Stimulated activated CD4-positive, alpha-beta T cell treated with anti-CD3 and anti-CD28 coated beads, Interleukin-12 subunit alpha, Interleukin-12 subunit beta, amount 100 ng/mL, for 4 hours (primary cell): Measurements from ENCODE around the gene RASD2.
A peak's percentile ranks its signal among the peaks of the same experiment; 100 is the strongest.

ENCODE experiments used
- DNase-seq: peaks from one replicate; pipeline ENCODE4 v3.0.0-alpha.2; 2020

RASD2 gene

DNA sequence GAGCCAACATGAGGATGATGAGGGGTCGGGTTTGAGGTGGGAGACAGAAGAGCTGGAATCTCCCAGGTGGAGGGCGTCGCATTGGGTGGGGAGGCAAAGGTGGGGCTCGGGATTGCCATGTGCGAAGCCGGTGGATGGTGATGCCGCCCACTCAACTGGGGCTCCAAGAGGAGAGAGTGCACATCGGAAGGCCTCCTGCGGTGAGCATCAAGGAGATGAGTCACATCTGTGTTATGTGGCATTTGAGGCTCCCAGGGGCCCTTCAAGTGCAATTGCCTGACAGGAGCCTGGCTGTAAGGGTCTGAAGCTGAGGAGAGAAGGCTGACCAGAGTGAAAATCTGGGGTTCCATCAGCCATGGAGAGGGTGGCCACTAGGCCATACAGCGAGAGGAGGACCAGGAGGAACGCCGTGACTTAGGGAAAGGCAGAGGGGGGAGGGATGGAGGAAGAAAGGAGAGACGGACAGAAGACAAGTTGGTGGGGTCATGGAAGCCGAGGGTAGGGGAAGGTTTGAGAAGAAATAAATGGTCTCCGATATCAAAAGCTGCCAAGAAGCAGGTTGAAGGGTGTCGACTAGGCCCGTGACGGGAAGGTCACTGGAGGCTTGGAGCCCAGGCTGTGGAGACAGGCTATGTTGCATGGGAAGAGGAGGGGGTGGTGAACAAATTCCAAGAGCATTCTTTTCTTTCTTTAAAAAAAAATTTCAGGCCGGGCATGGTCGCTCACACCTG is 21.3 kb downstream of the RASD2 start:
- no peak for DNase-seq

GRCh38 chr22:35563211-35563610 is 22.6 kb downstream of the RASD2 start:
- no peak for DNase-seq

DNA sequence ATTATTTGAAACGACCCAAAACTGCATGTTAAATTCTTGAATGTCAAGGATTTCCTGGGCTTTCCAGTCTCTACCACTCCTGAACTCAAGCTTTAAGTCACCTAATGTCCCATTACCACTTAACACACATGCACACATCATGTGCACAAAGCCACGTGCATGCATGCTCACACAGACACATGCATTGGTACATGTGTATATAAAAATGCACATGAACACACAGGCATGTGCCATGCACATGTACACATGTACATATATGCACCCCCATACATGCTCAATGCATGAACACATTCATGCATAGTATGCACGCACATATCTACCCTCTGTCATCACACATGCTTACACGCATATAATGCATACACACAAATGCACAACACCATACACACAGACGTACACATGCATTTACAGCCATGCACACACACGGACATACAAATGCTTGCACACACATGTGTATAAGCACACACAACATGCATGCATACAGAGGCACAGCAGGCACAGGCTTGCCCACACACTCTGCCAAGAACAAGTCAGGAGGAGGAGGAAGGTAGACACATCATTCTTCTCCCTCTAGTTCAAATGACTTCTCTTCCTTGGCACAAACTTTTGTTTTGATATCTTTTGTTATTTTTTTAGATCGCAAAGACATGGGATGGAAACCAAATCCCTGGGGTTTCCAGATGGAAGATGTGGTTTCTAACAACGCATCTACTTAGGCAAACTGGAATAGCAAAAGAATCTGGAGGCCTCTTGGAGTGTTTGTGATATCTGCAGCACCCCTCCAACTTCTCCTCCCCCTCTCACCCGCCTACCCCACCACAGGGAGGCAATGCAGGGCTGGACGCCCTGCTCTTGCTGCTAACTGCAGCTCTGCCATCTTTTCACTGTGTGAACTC is 24.6 kb downstream of the RASD2 start:
- DNase-seq, result no peak

GRCh38 chr22:35567351-35568141 is 26.9 kb downstream of the RASD2 start:
- no peak for DNase-seq

GRCh38 chr22:35568751-35569739 is 28.4 kb downstream of the RASD2 start:
- DNase-seq, result no peak

GRCh38 chr22:35569916-35570315 is 29.3 kb downstream of the RASD2 start:
- DNase-seq, result no peak

DNA sequence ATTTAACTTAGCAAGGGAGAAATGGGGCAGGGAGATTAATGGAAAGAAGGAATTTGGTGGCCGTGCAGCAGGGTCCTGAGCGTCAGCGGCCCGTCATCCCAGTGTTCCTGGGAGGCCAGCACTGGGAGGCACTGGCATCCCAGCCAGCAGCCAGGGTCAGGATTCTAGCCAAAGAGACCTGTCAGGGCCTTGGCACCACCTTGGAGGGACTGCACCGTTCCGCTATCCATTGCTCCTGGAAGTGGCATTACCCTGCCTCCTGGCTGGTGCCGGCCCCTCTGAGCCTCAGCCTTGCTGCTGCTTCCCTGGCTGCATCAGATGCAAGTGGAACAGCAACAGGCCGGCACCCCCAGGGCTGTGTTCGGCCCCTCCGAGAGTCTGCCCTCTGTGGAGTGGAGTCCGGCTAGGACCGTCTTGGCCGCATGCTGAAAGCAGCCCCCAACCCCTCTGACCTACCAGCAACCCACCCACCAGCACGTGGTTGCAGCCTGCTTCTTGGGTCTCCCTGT is 30.1 kb downstream of the RASD2 start:
- no peak for DNase-seq

- DNase-seq, result no peak
Measured at GRCh38 chr22:35572556-35572955, 31.9 kb downstream of the RASD2 start.

GRCh38 chr22:35575116-35575748 is 34.6 kb downstream of the RASD2 start:
- DNase-seq, result no peak

GRCh38 chr22:35576671-35577070 is 36.0 kb downstream of the RASD2 start:
- no peak for DNase-seq

GRCh38 chr22:35577799-35578659 is 37.4 kb downstream of the RASD2 start:
- no peak for DNase-seq

- no peak for DNase-seq
Measured at GRCh38 chr22:35578836-35579575, 38.4 kb downstream of the RASD2 start.

DNA sequence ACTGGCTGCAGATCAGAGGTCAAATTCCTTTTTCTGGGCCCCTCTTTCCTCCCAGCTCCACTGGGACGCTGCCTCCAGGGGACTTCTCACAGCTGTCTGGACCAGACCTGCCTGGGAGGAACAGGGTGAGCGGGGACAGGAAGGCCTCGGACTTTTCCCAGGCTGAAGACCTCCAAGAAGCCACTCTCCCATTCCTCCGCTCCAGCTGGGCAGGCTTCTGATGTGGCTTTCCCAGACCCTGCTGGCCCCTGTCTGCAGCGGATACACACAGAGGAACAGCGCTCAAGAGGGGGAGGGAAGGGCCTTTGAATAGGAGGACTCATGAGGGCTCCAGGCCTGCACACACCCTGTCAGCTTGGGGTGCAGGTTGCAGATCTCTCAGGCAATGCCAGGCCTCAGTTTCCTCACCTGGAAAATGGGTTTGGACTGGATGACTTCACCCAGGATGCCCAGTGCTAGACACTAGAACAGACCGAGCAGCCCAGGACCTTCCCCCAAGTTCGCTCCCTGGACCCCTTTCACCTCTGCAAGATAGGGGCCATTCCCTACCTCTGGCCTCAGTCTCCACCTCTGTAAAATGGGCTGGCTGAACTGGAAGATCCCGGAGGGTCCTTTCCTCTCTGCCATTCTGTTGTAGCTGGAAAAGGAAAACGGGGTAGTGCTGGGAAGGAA is 39.9 kb downstream of the RASD2 start:
- DNase-seq, result no peak

DNA sequence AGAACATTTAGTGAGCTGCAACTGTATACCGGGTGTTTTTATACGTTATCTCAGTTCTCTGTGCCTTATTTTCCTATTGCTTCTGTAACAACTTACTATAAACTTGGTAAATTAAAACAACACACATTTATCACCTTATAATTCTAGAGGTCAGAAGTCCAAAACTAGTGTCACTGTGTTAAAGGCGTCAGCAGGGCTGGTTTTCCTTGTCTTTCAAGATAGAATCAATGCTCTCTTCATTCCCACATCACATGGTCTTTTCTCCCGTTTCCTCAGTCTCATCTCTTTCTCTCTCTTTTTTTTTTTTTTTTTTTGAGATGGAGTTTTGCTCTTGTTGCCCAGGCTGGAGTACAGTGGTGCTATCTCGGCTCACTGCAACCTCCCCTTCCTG is 40.4 kb downstream of the RASD2 start:
- no peak for DNase-seq

- no peak for DNase-seq
Measured at GRCh38 chr22:35582218-35582860, 41.7 kb downstream of the RASD2 start.

GRCh38 chr22:35582861-35583670 is 42.4 kb downstream of the RASD2 start:
- peak; percentile 39 for DNase-seq

- DNase-seq, result no peak
Measured at GRCh38 chr22:35586771-35587170, 46.1 kb downstream of the RASD2 start.

DNA sequence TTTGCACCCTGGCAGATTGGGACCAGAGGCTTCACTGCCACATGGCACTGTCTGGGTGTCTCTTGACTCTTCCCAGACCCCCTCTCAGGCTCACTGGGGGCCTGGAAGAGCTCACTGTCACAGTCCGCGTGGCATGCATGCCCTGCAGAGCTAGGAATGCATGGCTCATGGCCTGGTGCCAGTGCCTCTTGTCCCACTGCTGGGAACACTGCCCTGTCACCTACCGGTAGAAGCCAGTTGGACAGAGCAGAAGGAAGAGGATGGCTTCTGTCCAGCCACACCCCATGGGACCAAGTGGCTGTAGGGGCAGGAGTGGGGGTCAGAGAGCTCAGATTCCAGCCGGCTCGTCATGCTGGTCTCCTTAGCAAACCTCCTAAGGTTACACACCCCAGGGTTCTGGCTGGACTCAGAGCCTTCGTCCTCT is 46.8 kb downstream of the RASD2 start:
- no peak for DNase-seq
